Fibroblast of lung (primary cell): ENCODE data around the gene THRB. TPM values are rescaled to one million over a fixed set of nuclear protein-coding genes. Genes with fewer than 3 reads are reported as not detected.
A peak's percentile ranks its signal among the peaks of the same experiment; 100 is the strongest.

Source experiments
- DNase-seq, 2 donors: peaks; one replicate each; pipeline versions ENCODE4 v3.0.0 to v3.0.0-alpha.2; 2010; ENCODE audit warnings: low read depth in 2 of 2
- H2AFZ ChIP-seq: 2 replicates; pipeline ENCODE4 v1.5.1; 2012; ENCODE audit warnings: low read length, control low read depth, inconsistent platforms
- H3K27ac ChIP-seq: 2 replicates; pipeline ENCODE4 v1.5.1; 2011; ENCODE audit warnings: low read length, control low read depth; ENCODE audit not compliant: insufficient read depth
- H3K27me3 ChIP-seq: 2 replicates; pipeline ENCODE4 v1.5.1; 2011; ENCODE audit warnings: mild to moderate bottlenecking, low read length; ENCODE audit not compliant: control insufficient read depth, insufficient read depth
- H3K36me3 ChIP-seq: 2 replicates; pipeline ENCODE4 v1.5.1; 2011; ENCODE audit warnings: low read length; ENCODE audit not compliant: control insufficient read depth, insufficient read depth
- H3K4me1 ChIP-seq: 2 replicates; pipeline ENCODE4 v1.5.1; 2011; ENCODE audit warnings: low read length; ENCODE audit not compliant: control insufficient read depth, insufficient read depth; ENCODE audit errors: extremely low read depth
- H3K4me2 ChIP-seq: 2 replicates; pipeline ENCODE4 v1.5.1; 2011; ENCODE audit warnings: low read length, control low read depth; ENCODE audit not compliant: insufficient read depth; ENCODE audit errors: extremely low read depth
- H3K4me3 ChIP-seq, 4 experiments: fragments of 200-600 bp in 1 of 4; sonication (generic) in 1 of 4; replicated peaks in 1 of 4; 2 replicates each; pipeline ENCODE4 v1.5.1; 2011 to 2016; ENCODE audit warnings: low read length in 4 of 4, low read depth in 3 of 4, mild to moderate bottlenecking in 3 of 4, control low read depth in 2 of 4, inconsistent platforms in 1 of 4, mixed read lengths in 1 of 4; ENCODE audit not compliant: insufficient read depth in 1 of 4; ENCODE audit errors: control extremely low read depth in 1 of 4
- H3K79me2 ChIP-seq: 2 replicates; pipeline ENCODE4 v1.5.1; 2012; ENCODE audit warnings: mild to moderate bottlenecking, low read length, inconsistent platforms; ENCODE audit not compliant: control insufficient read depth, insufficient read depth
- H3K9ac ChIP-seq: 2 replicates; pipeline ENCODE4 v1.5.1; 2011; ENCODE audit warnings: mild to moderate bottlenecking, low read length, control low read depth; ENCODE audit not compliant: insufficient read depth
- H3K9me3 ChIP-seq: 2 replicates; pipeline ENCODE4 v1.5.1; 2012; ENCODE audit warnings: low read depth, low read length; ENCODE audit not compliant: control insufficient read depth, insufficient read depth
- H4K20me1 ChIP-seq: 2 replicates; pipeline ENCODE4 v1.5.1; 2011; ENCODE audit warnings: low read length; ENCODE audit not compliant: control insufficient read depth, insufficient read depth; ENCODE audit errors: extremely low read depth
- CTCF ChIP-seq, 2 donors: IDR thresholded peaks in 1 of 2; conservative IDR thresholded peaks in 1 of 2; 1 replicate in 1 of 2; 2 replicates in 1 of 2; pipeline ENCODE4 v1.5.1; 2011 to 2012; ENCODE audit warnings: low read length in 2 of 2, control low read depth in 1 of 2, inconsistent platforms in 1 of 2, low read depth in 1 of 2, mild to moderate bottlenecking in 1 of 2
- EZH2 ChIP-seq: IDR thresholded peaks from 2 replicates; pipeline ENCODE4 v1.5.1; 2012; ENCODE audit warnings: low read length, control low read depth, mild to moderate bottlenecking; ENCODE audit errors: missing control alignments
- polyA plus RNA-seq, 2 donors: library from polyadenylated mRNA; depleted of rRNA in 1 of 2; stranded (reverse) in 1 of 2; unstranded in 1 of 2; fragments of >200 nt; gene quantifications; 2 replicates each; pipeline ENCODE4 v1.2.1, GENCODE V29; 2011 to 2012; ENCODE audit warnings: missing spikeins in 1 of 2
- total RNA-seq: library from RNA; depleted of rRNA; stranded (reverse); fragments of >200 nt; gene quantifications from 2 replicates; pipeline ENCODE4 v1.2.1, GENCODE V29; 2014

Gene THRB
- total and polyA plus RNA-seq, 2 donors (not counting 1 experiment from before 2014, with no cell fraction given): 4.2 to 7.4 TPM

GRCh38 chr3:24387493-24387892 is 107.2 kb downstream of the THRB start:
- no peak overlapping the region for H3K9ac ChIP-seq
- H3K4me2 ChIP-seq: no peak overlapping the region
- no peaks in the 10 kb centered on the region for H3K27me3 ChIP-seq
- H3K9me3 ChIP-seq: no peaks in the 10 kb centered on the region
- no peaks in the 10 kb centered on the region for H4K20me1 ChIP-seq
- DNase-seq: peak; percentile 9 to 40
- no peaks in the 10 kb centered on the region for H3K79me2 ChIP-seq
- no peak overlapping the region for H3K27ac ChIP-seq
- H3K4me3 ChIP-seq: no peak overlapping the region
- H2AFZ ChIP-seq: no peak overlapping the region
- H3K36me3 ChIP-seq: no peaks in the 10 kb centered on the region
- no peaks in the 10 kb centered on the region for H3K4me1 ChIP-seq
- TF ChIP-seq CTCF (conservative IDR thresholded peaks at IDR 0.05 in 1 of 2, IDR thresholded peaks at IDR 0.05 in 1 of 2; ENCODE audit: low read depth in 1 of 2, low read length in 2 of 2) (no peak), EZH2 (no peak)

- Histone ChIP-seq H3K4me3 (no peak overlapping the region), H3K79me2 (no peaks in the 10 kb centered on the region), H3K4me1 (no peaks in the 10 kb centered on the region), H2AFZ (no peak overlapping the region), H3K4me2 (no peak overlapping the region), H3K27ac (no peak overlapping the region), H3K9me3 (no peaks in the 10 kb centered on the region), H3K27me3 (no peaks in the 10 kb centered on the region), H4K20me1 (no peaks in the 10 kb centered on the region), H3K36me3 (no peaks in the 10 kb centered on the region), H3K9ac (no peak overlapping the region)
- TF ChIP-seq CTCF (conservative IDR thresholded peaks at IDR 0.05 in 1 of 2, IDR thresholded peaks at IDR 0.05 in 1 of 2; ENCODE audit: low read depth in 1 of 2, low read length in 2 of 2) (no peak), EZH2 (no peak)
- DNase-seq: peak in 1 of 2 donors; percentile 21
These were observed 107.7 kb downstream of the THRB start for GRCh38 chr3:24387000-24387399.

GRCh38 chr3:24386458-24386857 is 108.2 kb downstream of the THRB start:
- H3K9me3 ChIP-seq: no peaks in the 10 kb centered on the region
- no peak for DNase-seq
- H2AFZ ChIP-seq: no peak overlapping the region
- no peak overlapping the region for H3K4me3 ChIP-seq
- H3K4me2 ChIP-seq: no peak overlapping the region
- H3K36me3 ChIP-seq: no peaks in the 10 kb centered on the region
- no peak for TF ChIP-seq EZH2
- no peak for TF ChIP-seq CTCF (conservative IDR thresholded peaks at IDR 0.05 in 1 of 2, IDR thresholded peaks at IDR 0.05 in 1 of 2; ENCODE audit: low read depth in 1 of 2, low read length in 2 of 2)
- H3K27ac ChIP-seq: no peak overlapping the region
- no peaks in the 10 kb centered on the region for H3K4me1 ChIP-seq
- H3K9ac ChIP-seq: no peak overlapping the region
- H3K27me3 ChIP-seq: no peaks in the 10 kb centered on the region
- H4K20me1 ChIP-seq: no peaks in the 10 kb centered on the region
- no peaks in the 10 kb centered on the region for H3K79me2 ChIP-seq
